ENCODE measurements around the gene EVC.

- no peak for TF ChIP-seq POLR2AphosphoS5 (IDR thresholded peaks at IDR 0.05; ENCODE audit: low read depth, low read length)
- TF ChIP-seq TAF1 (IDR thresholded peaks at IDR 0.05; ENCODE audit: borderline replicate concordance, insufficient read depth, low read length) = no peak
- no peak for TF ChIP-seq REST (IDR thresholded peaks at IDR 0.05; ENCODE audit: insufficient read depth in 1 of 2, low read depth in 2 of 2, low read length in 2 of 2)
These were observed 90.7 kb downstream of the EVC start for GRCh38 chr4:5801696-5802095.
